Activated CD8-positive, alpha-beta memory T cell treated with anti-CD3 and anti-CD28 coated beads for 24 hours (primary cell): ENCODE results near the gene RNF11.

Experiments
- DNase-seq: peaks from one replicate; pipeline ENCODE4 v3.0.0-alpha.2; 2020

The RNF11 gene

GRCh38 chr1:51266791-51267190 lies 30.7 kb downstream of the RNF11 start:
- DNase-seq = no peak

GRCh38 chr1:51268634-51269033 lies 32.6 kb downstream of the RNF11 start:
- no peak for DNase-seq

DNA sequence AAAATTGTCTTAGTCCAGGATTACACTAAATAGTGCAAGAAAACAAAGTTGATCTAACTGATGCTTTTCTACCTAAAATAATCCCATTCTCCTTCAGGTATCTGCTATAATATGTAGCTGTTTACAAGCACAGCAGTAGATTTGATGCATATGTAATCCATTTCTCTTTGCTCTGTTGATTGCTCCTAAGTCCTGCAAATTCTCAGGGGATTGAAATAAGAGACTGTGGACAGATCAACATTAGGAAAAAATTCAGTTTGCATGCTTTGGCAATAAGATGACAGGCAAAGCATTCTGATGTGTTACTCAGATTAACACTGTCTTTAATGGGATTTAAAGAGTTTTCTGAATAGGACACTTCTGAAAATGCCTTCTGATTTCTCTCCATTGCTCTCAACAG lies 34.7 kb downstream of the RNF11 start:
- DNase-seq = no peak

DNA sequence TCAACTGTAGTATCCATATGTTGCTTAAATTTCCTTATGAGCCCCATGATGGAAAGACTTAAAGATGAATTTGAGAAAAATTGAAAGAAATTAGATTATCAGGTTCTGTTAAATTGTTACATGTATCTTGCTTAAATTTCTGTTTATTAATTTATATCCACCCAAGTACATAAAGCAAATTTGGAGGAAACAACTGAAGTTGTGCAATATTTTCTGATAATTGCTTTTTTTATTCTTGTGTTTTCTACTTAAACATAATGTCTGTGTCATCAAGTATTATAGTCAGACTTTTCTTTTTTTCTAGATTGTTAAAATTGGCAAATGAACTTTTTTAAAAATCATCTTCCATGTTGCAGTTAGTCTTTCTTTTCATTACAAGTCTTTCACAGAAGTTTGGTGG lies 36.8 kb downstream of the RNF11 start:
- no peak for DNase-seq

- no peak for DNase-seq
Observed at GRCh38 chr1:51274676-51275075, 38.6 kb downstream of the RNF11 start.

GRCh38 chr1:51276286-51276685 lies 40.2 kb downstream of the RNF11 start:
- no peak for DNase-seq

DNA sequence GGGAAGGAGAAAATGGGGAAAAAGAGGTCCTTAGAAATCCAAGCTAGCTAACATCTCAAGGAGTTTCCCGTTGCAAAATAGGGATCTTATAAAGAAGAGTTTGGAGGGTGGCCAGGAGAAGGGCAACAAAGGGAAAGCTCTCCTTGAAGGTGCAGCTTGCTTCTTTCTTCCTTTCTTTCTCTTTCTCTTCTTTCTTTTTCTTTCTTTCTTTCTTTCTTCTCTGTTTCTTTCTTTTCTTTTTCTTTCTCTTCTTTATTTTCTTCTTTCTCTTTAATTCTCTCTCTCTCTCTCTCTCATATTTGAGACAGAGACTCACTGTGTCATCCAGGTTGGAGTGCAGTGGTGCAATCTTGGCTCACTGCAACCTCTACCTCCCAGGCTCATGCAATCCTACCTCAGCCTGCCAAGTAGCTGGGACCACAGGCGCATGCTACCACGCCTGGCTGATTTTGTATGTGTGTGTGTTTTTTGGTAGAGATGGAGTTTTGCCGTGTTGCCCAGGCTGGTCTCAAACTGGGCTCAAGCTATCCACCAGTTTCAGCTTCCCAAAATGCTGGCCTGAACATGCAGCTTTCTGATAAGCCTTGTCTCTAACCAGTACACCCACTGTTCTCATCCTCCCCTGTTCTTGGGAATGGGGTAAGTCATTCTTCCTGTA lies 44.4 kb downstream of the RNF11 start:
- DNase-seq = no peak

GRCh38 chr1:51281807-51282206 lies 45.7 kb downstream of the RNF11 start:
- DNase-seq = no peak

DNA sequence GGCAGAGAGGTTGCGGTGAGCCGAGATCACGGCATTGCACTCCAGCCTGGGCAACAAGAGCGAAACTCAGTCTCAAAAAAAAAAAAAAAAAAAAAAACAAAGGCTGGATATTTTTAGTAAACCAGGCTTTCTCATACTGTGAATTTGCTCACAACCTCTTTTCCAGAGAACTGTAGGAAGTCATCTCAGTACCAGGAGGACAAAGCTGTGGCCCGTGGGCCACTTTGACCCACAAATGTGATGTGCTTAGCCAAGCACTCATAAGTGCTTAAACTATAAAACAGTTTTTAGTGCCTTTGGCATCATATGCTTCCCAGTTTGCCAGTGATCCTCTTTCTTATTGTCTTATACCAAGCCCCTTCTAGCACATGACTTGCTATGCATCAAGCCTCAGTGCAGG lies 46.5 kb downstream of the RNF11 start:
- no peak for DNase-seq

GRCh38 chr1:51283979-51284378 lies 47.9 kb downstream of the RNF11 start:
- DNase-seq = no peak

GRCh38 chr1:51284487-51284954 lies 48.4 kb downstream of the RNF11 start:
- no peak for DNase-seq

- DNase-seq = peak; percentile 17
Observed at GRCh38 chr1:51285055-51285454, 49.0 kb downstream of the RNF11 start.

- DNase-seq = peak; percentile 45
Observed at GRCh38 chr1:51287966-51288365, 51.9 kb downstream of the RNF11 start.

GRCh38 chr1:51288578-51288977 lies 52.5 kb downstream of the RNF11 start:
- peak; percentile 41 for DNase-seq

DNA sequence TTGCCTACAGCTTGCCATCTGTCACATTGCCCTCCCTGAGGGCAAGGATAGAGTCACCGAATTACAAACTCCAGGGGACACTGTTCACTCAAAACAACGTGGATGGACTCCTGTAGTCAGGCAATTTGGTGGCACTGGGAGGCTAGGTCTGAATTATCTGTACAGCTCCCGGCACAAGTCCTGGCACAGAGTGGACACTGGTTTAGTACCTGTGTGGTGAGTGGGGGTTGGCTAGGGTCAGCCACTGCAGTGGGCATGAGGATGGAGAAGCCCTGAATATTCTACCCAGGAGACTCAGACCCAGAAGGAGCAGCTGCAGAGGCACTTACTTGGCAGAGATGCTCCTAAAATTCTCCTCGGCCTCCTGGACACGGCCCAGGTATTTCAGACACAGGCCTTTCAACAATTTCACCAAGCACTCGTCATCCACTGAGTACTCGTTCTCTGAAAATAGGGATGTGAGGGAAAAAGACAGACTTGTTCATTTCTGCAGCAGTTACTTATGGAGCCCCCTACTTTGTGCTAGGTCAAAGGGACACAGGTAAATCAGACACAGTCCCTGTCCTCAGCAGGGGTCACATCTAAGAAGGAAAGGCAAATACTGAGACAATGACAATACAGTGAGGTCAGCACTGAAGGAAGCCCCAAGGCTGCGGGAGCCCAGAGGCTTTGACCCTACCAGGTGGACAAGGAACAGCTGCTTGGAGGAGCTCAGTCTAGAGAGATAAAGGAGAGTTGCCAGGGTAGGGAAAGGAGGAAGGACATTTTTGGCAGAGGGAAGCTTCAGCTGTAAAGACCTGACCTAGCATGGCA lies 53.8 kb downstream of the RNF11 start:
- peak; percentile 42 for DNase-seq

DNA sequence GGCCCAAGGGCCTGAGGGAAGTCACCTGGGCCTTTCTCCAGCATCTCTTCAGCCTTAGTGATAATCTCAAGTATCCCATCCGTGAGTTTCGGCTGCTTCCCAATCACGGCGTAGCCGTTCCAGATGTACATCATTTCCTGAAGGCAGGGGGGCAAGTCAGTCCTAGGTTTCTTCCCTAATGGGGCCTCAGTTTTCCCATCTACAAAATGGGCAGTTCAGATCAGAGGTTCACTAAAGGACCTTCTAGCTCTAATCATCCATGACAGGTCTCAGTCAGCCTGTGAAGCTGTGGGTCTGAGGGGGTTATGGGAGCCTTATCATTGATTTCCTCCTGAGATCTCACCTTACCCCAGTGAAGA lies 54.4 kb downstream of the RNF11 start:
- no peak for DNase-seq

- DNase-seq = no peak
Observed at GRCh38 chr1:51293898-51294515, 57.9 kb downstream of the RNF11 start.

GRCh38 chr1:51294566-51295184 lies 58.6 kb downstream of the RNF11 start:
- no peak for DNase-seq

GRCh38 chr1:51295926-51296325 lies 59.9 kb downstream of the RNF11 start:
- DNase-seq = no peak

- peak; percentile 92 for DNase-seq
Observed at GRCh38 chr1:51296383-51297357, 60.6 kb downstream of the RNF11 start.

DNA sequence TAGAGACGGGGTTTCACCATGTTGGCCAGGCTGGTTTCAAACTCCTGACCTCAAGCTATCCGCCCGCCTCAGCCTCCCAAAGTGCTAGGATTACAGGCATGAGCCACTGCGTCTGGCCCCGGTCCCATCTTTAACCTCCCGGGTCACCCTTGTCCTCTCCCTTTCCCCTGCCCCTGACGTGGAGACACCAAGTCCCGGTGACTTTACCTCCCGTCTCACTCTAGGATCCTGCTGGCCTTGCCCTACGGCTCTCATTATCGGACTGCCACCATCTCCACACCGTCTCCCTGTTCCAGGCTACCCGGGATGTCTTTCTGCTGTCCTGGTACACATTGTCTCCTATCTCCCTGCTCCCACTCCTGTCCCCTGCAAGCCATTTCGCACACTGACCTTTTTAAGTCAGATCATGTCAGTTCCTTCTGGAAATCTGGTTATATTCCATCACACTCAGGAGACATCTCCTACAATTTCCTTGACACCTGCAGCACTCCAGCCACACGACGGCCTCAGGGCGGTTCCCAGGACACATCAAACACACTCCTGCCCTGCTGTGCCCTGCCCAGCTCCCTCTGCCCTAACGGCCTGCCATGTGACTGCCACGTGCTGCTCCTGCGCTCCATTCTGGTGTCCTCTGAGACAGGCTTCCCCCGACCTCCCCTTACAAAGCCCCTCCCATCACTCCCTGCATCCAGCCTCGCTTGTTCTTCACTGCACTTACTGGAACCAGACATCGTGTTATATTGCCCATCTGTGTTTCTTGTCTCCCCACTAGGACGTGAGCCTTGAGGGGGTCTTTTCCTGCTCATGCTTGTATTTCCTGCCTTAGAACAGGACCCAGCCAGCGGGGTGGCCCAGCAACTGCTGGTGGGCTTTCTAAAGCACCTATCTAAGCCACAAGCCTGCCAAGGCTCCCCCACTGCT lies 61.6 kb downstream of the RNF11 start:
- DNase-seq = no peak
